Measurements from ENCODE around the gene HDAC1. TPM values are rescaled to one million over a fixed set of nuclear protein-coding genes. Genes with fewer than 3 reads are reported as not detected.

HDAC1 gene
- total and polyA plus RNA-seq, 2 of the 13 experiments (the other 11 are each of a cell fraction or from before 2014, with no cell fraction given): 93.5 to 189 TPM

DNA sequence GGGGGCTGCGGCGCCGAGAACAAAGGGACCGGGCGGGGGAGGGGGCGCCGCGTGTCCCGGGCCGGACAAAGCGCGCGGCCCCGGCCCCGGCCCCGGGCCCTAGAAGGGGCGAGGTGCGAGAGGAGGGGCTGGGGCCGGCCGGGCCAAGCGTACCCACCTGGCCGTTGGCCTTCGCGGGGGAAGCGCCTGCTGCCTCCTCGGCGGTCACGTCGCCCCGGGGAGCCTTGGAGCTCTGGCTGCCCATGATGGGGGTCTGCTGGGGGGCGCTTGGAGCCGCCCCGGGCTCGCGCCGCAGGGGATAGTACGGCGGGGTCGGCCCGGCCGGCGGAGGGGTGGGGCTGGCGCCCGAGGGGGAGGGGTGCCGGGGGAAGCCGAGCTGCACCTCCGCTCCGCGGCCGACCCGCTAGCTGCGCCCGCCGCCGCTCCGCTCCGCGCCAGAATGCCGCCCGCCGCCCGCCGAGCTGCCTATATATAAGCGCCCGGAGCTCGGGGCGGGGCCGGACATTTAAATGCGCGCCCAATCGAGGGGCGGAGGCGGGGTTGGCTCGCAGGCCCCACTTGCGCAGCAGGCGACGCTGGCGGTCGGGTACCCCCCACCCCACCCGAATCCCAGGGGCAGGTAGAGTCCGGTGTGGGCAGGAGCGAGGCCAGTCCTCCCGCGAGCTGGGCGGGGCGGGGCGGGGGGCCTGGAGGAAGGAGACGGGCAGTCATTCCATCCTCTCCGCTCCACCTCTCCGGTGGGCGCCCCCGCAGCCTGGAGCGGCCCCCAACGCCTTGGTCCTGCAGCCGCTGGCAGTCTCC, 44.1 kb downstream of the HDAC1 start, which contains the start of gene MARCKSL1 (continued):
- TF ChIP-seq, protein P1, sequence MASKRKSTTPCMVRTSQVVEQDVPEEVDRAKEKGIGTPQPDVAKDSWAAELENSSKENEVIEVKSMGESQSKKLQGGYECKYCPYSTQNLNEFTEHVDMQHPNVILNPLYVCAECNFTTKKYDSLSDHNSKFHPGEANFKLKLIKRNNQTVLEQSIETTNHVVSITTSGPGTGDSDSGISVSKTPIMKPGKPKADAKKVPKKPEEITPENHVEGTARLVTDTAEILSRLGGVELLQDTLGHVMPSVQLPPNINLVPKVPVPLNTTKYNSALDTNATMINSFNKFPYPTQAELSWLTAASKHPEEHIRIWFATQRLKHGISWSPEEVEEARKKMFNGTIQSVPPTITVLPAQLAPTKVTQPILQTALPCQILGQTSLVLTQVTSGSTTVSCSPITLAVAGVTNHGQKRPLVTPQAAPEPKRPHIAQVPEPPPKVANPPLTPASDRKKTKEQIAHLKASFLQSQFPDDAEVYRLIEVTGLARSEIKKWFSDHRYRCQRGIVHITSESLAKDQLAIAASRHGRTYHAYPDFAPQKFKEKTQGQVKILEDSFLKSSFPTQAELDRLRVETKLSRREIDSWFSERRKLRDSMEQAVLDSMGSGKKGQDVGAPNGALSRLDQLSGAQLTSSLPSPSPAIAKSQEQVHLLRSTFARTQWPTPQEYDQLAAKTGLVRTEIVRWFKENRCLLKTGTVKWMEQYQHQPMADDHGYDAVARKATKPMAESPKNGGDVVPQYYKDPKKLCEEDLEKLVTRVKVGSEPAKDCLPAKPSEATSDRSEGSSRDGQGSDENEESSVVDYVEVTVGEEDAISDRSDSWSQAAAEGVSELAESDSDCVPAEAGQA (IDR thresholded peaks at IDR 0.05; ENCODE audit: low read depth): no peak
- TF ChIP-seq, protein P1 (CRISPR knock-in tag; IDR thresholded peaks at IDR 0.05; ENCODE audit: borderline replicate concordance): 0 out of 2 replicates have a peak, but pooled peaks have one; percentile 24
- TF ChIP-seq MNT (IDR thresholded peaks at IDR 0.05) (no peak), MIER2 (CRISPR knock-in tag; IDR thresholded peaks at IDR 0.05) (no peak), ZNF589 (CRISPR knock-in tag; conservative IDR thresholded peaks at IDR 0.05) (no peak), EED (CRISPR knock-in tag; IDR thresholded peaks at IDR 0.05) (no peak), KDM5B (CRISPR knock-in tag; IDR thresholded peaks at IDR 0.05; ENCODE audit: borderline replicate concordance) (peak; percentile 73; the same call in 1 of the 2 replicates), CC2D1A (CRISPR knock-in tag; IDR thresholded peaks at IDR 0.05) (no peak), ZNF337 (CRISPR knock-in tag; IDR thresholded peaks at IDR 0.05; ENCODE audit: borderline replicate concordance, low read depth) (no peak), IKZF4 (CRISPR knock-in tag; IDR thresholded peaks at IDR 0.05; ENCODE audit: borderline replicate concordance, low read depth, not compliant biosample characterization) (no peak), NCOA1 (CRISPR knock-in tag; IDR thresholded peaks at IDR 0.05) (no peak), ZNF121 (CRISPR knock-in tag; IDR thresholded peaks at IDR 0.05) (peak; percentile 24; the same call in 1 of the 2 replicates), TCF7L2 (IDR thresholded peaks at IDR 0.05; ENCODE audit: low read depth, low read length) (no peak), ZNF235 (CRISPR knock-in tag; IDR thresholded peaks at IDR 0.05; ENCODE audit: borderline replicate concordance) (no peak)
- TF ChIP-seq, protein P2, sequence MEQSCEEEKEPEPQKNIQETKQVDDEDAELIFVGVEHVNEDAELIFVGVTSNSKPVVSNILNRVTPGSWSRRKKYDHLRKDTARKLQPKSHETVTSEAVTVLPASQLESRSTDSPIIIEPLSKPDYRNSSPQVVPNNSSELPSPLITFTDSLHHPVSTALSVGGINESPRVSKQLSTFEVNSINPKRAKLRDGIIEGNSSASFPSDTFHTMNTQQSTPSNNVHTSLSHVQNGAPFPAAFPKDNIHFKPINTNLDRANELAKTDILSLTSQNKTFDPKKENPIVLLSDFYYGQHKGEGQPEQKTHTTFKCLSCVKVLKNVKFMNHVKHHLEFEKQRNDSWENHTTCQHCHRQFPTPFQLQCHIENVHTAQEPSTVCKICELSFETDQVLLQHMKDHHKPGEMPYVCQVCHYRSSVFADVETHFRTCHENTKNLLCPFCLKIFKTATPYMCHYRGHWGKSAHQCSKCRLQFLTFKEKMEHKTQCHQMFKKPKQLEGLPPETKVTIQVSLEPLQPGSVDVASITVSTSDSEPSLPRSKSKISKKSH (CRISPR knock-in tag; IDR thresholded peaks at IDR 0.05; ENCODE audit: borderline replicate concordance): no peak
- TF ChIP-seq, protein P3, sequence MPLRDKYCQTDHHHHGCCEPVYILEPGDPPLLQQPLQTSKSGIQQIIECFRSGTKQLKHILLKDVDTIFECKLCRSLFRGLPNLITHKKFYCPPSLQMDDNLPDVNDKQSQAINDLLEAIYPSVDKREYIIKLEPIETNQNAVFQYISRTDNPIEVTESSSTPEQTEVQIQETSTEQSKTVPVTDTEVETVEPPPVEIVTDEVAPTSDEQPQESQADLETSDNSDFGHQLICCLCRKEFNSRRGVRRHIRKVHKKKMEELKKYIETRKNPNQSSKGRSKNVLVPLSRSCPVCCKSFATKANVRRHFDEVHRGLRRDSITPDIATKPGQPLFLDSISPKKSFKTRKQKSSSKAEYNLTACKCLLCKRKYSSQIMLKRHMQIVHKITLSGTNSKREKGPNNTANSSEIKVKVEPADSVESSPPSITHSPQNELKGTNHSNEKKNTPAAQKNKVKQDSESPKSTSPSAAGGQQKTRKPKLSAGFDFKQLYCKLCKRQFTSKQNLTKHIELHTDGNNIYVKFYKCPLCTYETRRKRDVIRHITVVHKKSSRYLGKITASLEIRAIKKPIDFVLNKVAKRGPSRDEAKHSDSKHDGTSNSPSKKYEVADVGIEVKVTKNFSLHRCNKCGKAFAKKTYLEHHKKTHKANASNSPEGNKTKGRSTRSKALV (CRISPR knock-in tag; IDR thresholded peaks at IDR 0.05): 0 out of 2 replicates have a peak, but pooled peaks have one; percentile 47

Data from HepG2 (cell line).